ENCODE data around the gene TRAM2. TPM values are rescaled to one million over a fixed set of nuclear protein-coding genes. Genes with fewer than 3 reads are reported as not detected.

TRAM2 gene
- total and polyA plus RNA-seq, 2 of the 13 experiments (the other 11 are each of a cell fraction or from before 2014, with no cell fraction given), result 49.1 to 72.5 TPM

GRCh38 chr6:52598123-52598823 is 21.4 kb upstream of the TRAM2 start (continued):
- TF ChIP-seq, protein P1, sequence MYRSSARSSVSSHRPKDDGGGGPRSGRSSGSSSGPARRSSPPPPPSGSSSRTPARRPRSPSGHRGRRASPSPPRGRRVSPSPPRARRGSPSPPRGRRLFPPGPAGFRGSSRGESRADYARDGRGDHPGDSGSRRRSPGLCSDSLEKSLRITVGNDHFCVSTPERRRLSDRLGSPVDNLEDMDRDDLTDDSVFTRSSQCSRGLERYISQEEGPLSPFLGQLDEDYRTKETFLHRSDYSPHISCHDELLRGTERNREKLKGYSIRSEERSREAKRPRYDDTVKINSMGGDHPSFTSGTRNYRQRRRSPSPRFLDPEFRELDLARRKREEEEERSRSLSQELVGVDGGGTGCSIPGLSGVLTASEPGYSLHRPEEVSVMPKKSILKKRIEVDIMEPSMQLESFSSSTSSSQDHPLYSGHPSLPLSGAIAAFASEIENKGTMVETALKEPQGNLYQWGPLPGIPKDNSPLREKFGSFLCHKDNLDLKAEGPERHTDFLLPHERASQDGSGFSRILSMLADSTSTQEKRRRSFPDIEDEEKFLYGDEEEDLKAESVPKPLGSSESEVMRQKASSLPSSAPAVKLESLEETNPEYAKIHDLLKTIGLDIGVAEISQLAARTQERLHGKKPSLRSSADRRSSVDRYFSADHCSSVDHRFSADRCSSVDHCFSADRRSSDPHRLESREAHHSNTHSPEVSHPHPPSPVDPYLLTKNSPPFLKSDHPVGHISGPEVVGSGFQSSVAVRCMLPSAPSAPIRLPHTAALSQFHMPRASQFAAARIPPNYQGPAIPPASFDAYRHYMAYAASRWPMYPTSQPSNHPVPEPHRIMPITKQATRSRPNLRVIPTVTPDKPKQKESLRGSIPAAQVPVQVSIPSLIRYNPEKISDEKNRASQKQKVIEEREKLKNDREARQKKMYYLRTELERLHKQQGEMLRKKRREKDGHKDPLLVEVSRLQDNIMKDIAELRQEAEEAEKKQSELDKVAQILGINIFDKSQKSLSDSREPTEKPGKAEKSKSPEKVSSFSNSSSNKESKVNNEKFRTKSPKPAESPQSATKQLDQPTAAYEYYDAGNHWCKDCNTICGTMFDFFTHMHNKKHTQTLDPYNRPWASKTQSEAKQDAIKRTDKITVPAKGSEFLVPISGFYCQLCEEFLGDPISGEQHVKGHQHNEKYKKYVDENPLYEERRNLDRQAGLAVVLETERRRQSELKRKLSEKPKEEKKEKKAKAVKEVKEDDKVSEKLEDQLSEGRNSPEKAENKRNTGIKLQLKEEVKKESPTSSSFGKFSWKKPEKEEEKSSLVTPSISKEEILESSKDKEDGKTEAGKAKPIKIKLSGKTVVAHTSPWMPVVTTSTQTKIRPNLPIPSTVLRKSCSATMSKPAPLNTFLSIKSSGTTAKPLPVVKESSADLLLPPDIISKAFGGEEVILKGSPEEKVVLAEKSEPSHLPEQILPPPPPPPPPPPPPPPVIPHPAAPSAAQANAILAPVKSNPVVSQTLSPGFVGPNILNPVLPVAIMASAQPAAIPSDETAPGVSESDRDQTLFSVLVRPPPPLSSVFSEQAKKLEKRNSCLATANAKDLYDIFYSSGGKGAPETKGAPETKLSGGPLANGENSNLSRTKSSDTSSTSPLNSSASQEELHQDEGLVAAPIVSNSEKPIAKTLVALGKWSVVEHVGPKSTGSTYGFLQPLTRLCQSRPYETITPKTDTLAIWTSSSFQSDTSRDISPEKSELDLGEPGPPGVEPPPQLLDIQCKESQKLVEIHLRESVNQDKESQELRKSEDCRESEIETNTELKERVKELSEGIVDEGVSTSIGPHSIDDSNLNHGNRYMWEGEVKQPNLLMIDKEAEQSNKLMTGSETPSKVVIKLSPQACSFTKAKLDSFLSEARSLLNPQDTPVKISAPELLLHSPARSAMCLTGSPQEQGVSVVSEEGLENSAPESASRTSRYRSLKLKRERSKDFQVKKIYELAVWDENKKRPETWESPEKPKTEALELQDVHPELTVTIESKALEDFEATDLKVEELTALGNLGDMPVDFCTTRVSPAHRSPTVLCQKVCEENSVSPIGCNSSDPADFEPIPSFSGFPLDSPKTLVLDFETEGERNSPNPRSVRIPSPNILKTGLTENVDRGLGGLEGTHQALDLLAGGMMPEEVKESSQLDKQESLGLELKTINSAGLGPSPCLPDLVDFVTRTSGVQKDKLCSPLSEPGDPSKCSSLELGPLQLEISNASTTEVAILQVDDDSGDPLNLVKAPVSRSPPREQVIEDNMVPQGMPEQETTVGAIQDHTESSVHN (CRISPR knock-in tag; IDR thresholded peaks at IDR 0.05), result peak; percentile 76; the same call in 1 of the 2 replicates
- TF ChIP-seq ZNF292 (CRISPR knock-in tag; IDR thresholded peaks at IDR 0.05; ENCODE audit: borderline replicate concordance, low read depth) (0 out of 2 replicates have a peak, but pooled peaks have one; percentile 67), EHMT2 (IDR thresholded peaks at IDR 0.05; ENCODE audit: borderline replicate concordance, low read depth, low read length) (peak; percentile 53), HDAC6 (IDR thresholded peaks at IDR 0.05; ENCODE audit: low read depth, low read length) (no peak), SMARCE1 (IDR thresholded peaks at IDR 0.05; ENCODE audit: borderline replicate concordance) (no peak), NFE2 (CRISPR knock-in tag; IDR thresholded peaks at IDR 0.05) (no peak), ATF6 (CRISPR knock-in tag; conservative IDR thresholded peaks at IDR 0.05) (no peak; the same call in 1 of the 2 replicates), HDAC2 (CRISPR knock-in tag; IDR thresholded peaks at IDR 0.05) (peak; percentile 94), HOXA9 (CRISPR knock-in tag; IDR thresholded peaks at IDR 0.05; ENCODE audit: borderline replicate concordance) (no peak), ZNF761 (CRISPR knock-in tag; conservative IDR thresholded peaks at IDR 0.05) (peak; percentile 97), ZNF878 (CRISPR knock-in tag; IDR thresholded peaks at IDR 0.05) (no peak), ZNF350 (CRISPR knock-in tag; IDR thresholded peaks at IDR 0.05; ENCODE audit: borderline replicate concordance, low read depth) (peak; percentile 92), HCFC1 (IDR thresholded peaks at IDR 0.05; ENCODE audit: low read depth, low read length) (no peak; the same call in 1 of the 2 replicates)
- TF ChIP-seq, protein P2, sequence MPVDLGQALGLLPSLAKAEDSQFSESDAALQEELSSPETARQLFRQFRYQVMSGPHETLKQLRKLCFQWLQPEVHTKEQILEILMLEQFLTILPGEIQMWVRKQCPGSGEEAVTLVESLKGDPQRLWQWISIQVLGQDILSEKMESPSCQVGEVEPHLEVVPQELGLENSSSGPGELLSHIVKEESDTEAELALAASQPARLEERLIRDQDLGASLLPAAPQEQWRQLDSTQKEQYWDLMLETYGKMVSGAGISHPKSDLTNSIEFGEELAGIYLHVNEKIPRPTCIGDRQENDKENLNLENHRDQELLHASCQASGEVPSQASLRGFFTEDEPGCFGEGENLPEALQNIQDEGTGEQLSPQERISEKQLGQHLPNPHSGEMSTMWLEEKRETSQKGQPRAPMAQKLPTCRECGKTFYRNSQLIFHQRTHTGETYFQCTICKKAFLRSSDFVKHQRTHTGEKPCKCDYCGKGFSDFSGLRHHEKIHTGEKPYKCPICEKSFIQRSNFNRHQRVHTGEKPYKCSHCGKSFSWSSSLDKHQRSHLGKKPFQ (CRISPR knock-in tag; IDR thresholded peaks at IDR 0.05; ENCODE audit: insufficient replicate concordance), result peak; percentile 45
- TF ChIP-seq, protein P3, sequence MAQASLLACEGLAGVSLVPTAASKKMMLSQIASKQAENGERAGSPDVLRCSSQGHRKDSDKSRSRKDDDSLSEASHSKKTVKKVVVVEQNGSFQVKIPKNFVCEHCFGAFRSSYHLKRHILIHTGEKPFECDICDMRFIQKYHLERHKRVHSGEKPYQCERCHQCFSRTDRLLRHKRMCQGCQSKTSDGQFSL (CRISPR knock-in tag; IDR thresholded peaks at IDR 0.05), result peak; percentile 74; the same call in 1 of the 2 replicates

Measured in HepG2 (cell line).